Breast epithelium (tissue), 3 donors: ENCODE results near the gene RIC3.

Experiments used
- POLR2A ChIP-seq: fragments of 450-650 bp; IDR thresholded peaks from one replicate; pipeline ENCODE4 v1.6.1; 2016; ENCODE audit warnings: antibody characterized with exemption, mild to moderate bottlenecking, moderate library complexity
- POLR2AphosphoS5 ChIP-seq, 3 donors: sonication (generic); formaldehyde crosslinking; IDR thresholded peaks; one replicate each; pipeline ENCODE4 v1.6.1; 2017; ENCODE audit warnings: antibody characterized with exemption in 3 of 3
- TF ChIP-seq, protein P1 (sequence below), 3 donors: fragments of 450-650 bp; IDR thresholded peaks; one replicate each; pipeline ENCODE4 v1.5.1; 2016 to 2017; ENCODE audit warnings: antibody characterized with exemption in 3 of 3, mild to moderate bottlenecking in 3 of 3, moderate library complexity in 3 of 3

GRCh38 chr11:8186429-8186828, 17.6 kb upstream of the RIC3 start:
- no peak for TF ChIP-seq POLR2A
- no peak for TF ChIP-seq POLR2AphosphoS5 (IDR thresholded peaks at IDR 0.05)
- TF ChIP-seq, protein P1, sequence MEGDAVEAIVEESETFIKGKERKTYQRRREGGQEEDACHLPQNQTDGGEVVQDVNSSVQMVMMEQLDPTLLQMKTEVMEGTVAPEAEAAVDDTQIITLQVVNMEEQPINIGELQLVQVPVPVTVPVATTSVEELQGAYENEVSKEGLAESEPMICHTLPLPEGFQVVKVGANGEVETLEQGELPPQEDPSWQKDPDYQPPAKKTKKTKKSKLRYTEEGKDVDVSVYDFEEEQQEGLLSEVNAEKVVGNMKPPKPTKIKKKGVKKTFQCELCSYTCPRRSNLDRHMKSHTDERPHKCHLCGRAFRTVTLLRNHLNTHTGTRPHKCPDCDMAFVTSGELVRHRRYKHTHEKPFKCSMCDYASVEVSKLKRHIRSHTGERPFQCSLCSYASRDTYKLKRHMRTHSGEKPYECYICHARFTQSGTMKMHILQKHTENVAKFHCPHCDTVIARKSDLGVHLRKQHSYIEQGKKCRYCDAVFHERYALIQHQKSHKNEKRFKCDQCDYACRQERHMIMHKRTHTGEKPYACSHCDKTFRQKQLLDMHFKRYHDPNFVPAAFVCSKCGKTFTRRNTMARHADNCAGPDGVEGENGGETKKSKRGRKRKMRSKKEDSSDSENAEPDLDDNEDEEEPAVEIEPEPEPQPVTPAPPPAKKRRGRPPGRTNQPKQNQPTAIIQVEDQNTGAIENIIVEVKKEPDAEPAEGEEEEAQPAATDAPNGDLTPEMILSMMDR (IDR thresholded peaks at IDR 0.05) = no peak
